Thoracic aorta (tissue), 2 donors: Measurements from ENCODE around the gene MLANA. TPM values are rescaled to one million over a fixed set of nuclear protein-coding genes. Genes with fewer than 3 reads are reported as not detected.

Experiments used
- ATAC-seq: fragments of 150-250 bp; one replicate; pipeline ENCODE4 v1.8.0; 2017; ENCODE audit warnings: low read depth; ENCODE audit not compliant: insufficient number of reproducible peaks, low FRiP score
- DNase-seq: peaks from one replicate; pipeline ENCODE4 v3.0.0-alpha.2; 2020; ENCODE audit warnings: low spot score
- H3K27ac ChIP-seq, 2 donors: fragments of 200-600 bp; sonication (generic); 1 replicate in 1 of 2; 2 replicates in 1 of 2; pipeline ENCODE4 v1.5.1; 2016; ENCODE audit warnings: mild to moderate bottlenecking in 2 of 2, moderate library complexity in 2 of 2
- H3K27me3 ChIP-seq: fragments of 200-600 bp; sonication (generic); replicated peaks from 2 replicates; pipeline ENCODE4 v1.6.0; 2016; ENCODE audit warnings: mild to moderate bottlenecking; ENCODE audit not compliant: insufficient read depth
- H3K36me3 ChIP-seq: fragments of 200-600 bp; sonication (generic); one replicate; pipeline ENCODE4 v1.5.1; 2016
- H3K4me1 ChIP-seq, 2 donors: fragments of 200-600 bp; sonication (generic); 1 replicate in 1 of 2; 2 replicates in 1 of 2; pipeline versions ENCODE4 v1.5.1 to v1.6.0; 2016; ENCODE audit warnings: low read depth in 2 of 2, mild to moderate bottlenecking in 1 of 2; ENCODE audit not compliant: control insufficient read depth in 1 of 2
- H3K4me3 ChIP-seq: fragments of 200-600 bp; sonication (generic); 2 replicates; pipeline ENCODE4 v1.5.1; 2016; ENCODE audit warnings: mild to moderate bottlenecking
- H3K9me3 ChIP-seq: fragments of 200-600 bp; sonication (generic); 2 replicates; pipeline ENCODE4 v1.5.1; 2016
- total RNA-seq, 2 donors: library from RNA; depleted of rRNA; stranded (reverse); fragments of >200 nt; gene quantifications; one replicate each; pipeline versions ENCODE4 v1.1.0 to v1.2.3, GENCODE V29; 2016
- TF ChIP-seq, protein P1 (sequence below): fragments of 200-600 bp; sonication (generic); IDR thresholded peaks from one replicate; pipeline ENCODE4 v1.5.1; 2019; ENCODE audit warnings: antibody characterized with exemption

MLANA gene
- total RNA-seq, 2 donors from 2014 or later, result not detected

DNA sequence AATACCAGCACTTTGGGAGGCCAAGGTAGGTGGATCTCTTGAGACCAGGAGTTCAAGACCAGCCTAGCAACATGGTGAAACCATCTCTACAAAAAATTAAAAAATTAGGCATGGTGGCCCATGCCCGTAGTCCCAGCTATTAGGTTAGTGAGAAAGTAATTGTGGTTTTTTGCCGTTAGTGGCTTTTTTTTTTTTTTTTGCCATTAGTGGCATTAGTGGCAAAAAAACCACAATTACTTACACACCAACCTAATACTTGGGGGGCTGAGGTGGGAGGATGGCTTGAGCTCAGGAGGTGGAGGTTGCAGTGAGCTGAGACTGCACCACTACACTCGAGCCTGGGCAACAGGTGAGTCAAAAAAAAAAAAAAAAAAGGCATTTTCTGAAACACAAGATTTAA lies 27.8 kb downstream of the MLANA start:
- Histone ChIP-seq H3K27me3 (no peaks in the 10 kb centered on the region), H3K4me3 (no peak overlapping the region), H3K27ac (no peak overlapping the region), H3K36me3 (peaks cover 22% of the 10 kb centered on the region), H3K9me3 (no peaks in the 10 kb centered on the region), H3K4me1 (no peaks in the 10 kb centered on the region)
- TF ChIP-seq, protein P1, sequence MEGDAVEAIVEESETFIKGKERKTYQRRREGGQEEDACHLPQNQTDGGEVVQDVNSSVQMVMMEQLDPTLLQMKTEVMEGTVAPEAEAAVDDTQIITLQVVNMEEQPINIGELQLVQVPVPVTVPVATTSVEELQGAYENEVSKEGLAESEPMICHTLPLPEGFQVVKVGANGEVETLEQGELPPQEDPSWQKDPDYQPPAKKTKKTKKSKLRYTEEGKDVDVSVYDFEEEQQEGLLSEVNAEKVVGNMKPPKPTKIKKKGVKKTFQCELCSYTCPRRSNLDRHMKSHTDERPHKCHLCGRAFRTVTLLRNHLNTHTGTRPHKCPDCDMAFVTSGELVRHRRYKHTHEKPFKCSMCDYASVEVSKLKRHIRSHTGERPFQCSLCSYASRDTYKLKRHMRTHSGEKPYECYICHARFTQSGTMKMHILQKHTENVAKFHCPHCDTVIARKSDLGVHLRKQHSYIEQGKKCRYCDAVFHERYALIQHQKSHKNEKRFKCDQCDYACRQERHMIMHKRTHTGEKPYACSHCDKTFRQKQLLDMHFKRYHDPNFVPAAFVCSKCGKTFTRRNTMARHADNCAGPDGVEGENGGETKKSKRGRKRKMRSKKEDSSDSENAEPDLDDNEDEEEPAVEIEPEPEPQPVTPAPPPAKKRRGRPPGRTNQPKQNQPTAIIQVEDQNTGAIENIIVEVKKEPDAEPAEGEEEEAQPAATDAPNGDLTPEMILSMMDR, result no peak
- no peak for DNase-seq
- ATAC-seq, result no peak

DNA sequence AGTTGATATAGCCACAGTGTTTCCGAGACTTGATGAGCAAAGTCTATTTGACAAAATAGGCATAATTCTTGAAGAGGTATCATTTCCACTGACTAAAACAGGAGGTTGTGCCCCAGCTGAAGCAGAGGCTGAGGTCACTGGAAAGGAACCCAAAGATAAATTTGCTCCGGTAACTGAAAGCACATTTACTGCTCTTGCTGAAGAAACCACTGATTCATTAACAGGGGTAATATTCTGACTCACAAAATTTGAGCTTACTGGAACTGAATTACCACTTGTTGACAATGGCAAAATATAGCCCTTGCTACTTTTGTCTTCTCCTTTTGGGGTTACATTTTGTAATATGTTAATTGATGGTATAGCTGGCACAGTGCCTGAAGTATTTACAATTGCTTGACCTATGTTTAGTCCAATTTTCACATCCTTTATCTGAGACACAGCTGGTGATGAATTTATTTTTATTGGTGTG lies 30.2 kb downstream of the MLANA start:
- Histone ChIP-seq H3K9me3 (no peaks in the 10 kb centered on the region), H3K36me3 (peaks cover 24% of the 10 kb centered on the region)
- TF ChIP-seq, protein P1, result no peak

DNA sequence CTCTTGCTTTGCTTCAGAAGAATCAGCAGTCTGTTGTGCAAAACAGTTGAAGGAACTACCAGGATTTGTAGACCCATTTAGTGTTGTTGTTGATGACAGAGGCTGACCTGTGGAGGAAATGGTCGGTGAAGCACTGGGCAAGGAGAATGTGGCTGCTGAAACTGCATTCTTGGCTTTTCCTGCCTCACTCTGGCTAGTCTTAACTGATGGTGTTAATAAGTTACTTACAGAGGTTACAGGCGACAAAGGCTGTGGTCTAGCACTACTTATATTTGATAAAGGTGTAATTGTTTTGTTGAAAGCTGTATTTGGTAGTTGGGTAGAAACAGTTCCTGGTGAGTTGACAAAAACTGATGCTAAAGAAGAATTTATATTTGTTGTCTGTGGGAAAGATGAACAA lies 31.5 kb downstream of the MLANA start:
- Histone ChIP-seq H3K4me3 (no peak overlapping the region), H3K36me3 (peaks cover 24% of the 10 kb centered on the region), H3K27ac (no peak overlapping the region), H3K27me3 (no peaks in the 10 kb centered on the region), H3K4me1 (no peaks in the 10 kb centered on the region), H3K9me3 (no peaks in the 10 kb centered on the region)
- no peak for DNase-seq
- ATAC-seq, result no peak
- TF ChIP-seq, protein P1, result no peak

More for the DNA sequence above, 30.2 kb downstream of the MLANA start:
- Histone ChIP-seq H3K27me3 (no peaks in the 10 kb centered on the region), H3K4me3 (no peak overlapping the region), H3K4me1 (no peaks in the 10 kb centered on the region), H3K27ac (no peak overlapping the region)
- DNase-seq (no peak), ATAC-seq (no peak)

DNA sequence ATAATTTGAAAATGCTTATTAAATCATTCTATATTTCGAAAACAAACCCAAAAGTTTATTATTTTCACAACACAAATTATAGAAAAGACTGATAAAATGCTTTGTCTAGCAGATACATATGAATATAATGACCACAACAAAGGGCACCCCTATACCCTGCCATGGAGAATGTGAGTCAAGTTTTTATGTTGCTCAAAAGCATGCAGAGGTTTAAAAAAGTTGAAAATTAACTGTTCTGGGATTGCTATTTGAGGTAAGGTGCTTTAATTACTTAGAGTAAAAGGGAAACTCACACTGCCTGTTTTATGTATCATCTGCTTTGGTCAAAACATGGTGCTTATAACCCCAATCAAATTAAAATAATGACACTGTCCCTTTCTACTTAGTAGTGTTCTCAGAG lies 41.0 kb downstream of the MLANA start:
- Histone ChIP-seq H3K9me3 (no peaks in the 10 kb centered on the region), H3K27ac (no peak overlapping the region), H3K36me3 (no peaks in the 10 kb centered on the region), H3K27me3 (no peaks in the 10 kb centered on the region), H3K4me3 (no peak overlapping the region), H3K4me1 (no peaks in the 10 kb centered on the region)
- TF ChIP-seq, protein P1, result no peak
- ATAC-seq (no peak), DNase-seq (no peak)

- H3K9me3 ChIP-seq, result no peaks in the 10 kb centered on the region
- H3K36me3 ChIP-seq, result no peaks in the 10 kb centered on the region
These were observed 47.8 kb downstream of the MLANA start for GRCh38 chr9:5938449-5938848.

More at GRCh38 chr9:5938449-5938848, 47.8 kb downstream of the MLANA start:
- TF ChIP-seq, protein P1, result no peak
- H3K4me1 ChIP-seq, result no peaks in the 10 kb centered on the region
- ATAC-seq, result no peak
- no peak overlapping the region for H3K27ac ChIP-seq
- H3K27me3 ChIP-seq, result no peaks in the 10 kb centered on the region
- DNase-seq, result no peak
- no peak overlapping the region for H3K4me3 ChIP-seq
